Peyer's patch (tissue), 4 donors: ENCODE results near the gene SLC1A1. TPM values are rescaled to one million over a fixed set of nuclear protein-coding genes. Genes with fewer than 3 reads are reported as not detected.

ENCODE experiments used
- DNase-seq, 3 donors: peaks; one replicate each; pipeline ENCODE4 v3.0.0-alpha.2; 2017 to 2019
- H3K27ac ChIP-seq, 4 donors: fragments of 200-600 bp; sonication (generic); one replicate each; pipeline ENCODE4 v1.5.1; 2016 to 2019
- H3K27me3 ChIP-seq, 2 donors: fragments of 200-600 bp; sonication (generic); one replicate each; pipeline ENCODE4 v1.5.1; 2019
- H3K36me3 ChIP-seq, 3 donors: fragments of 200-600 bp; sonication (generic); one replicate each; pipeline ENCODE4 v1.5.1; 2016 to 2019
- H3K4me1 ChIP-seq, 4 donors: fragments of 200-600 bp; sonication (generic); one replicate each; pipeline ENCODE4 v1.5.1; 2016 to 2019
- H3K4me3 ChIP-seq, 4 donors: fragments of 200-600 bp; sonication (generic); 1 replicate in 3 of 4; 2 replicates in 1 of 4; pipeline ENCODE4 v1.5.1; 2016 to 2019; ENCODE audit warnings: mild to moderate bottlenecking in 1 of 4
- H3K9me3 ChIP-seq, 4 donors: fragments of 200-600 bp; sonication (generic); one replicate each; pipeline ENCODE4 v1.5.1; 2016 to 2019; ENCODE audit warnings: mild to moderate bottlenecking in 1 of 4
- POLR2A ChIP-seq, 2 donors: fragments of 450-650 bp; IDR thresholded peaks; one replicate each; pipeline ENCODE4 v1.5.1; 2017; ENCODE audit warnings: antibody characterized with exemption in 2 of 2, mild to moderate bottlenecking in 2 of 2, moderate library complexity in 2 of 2
- total RNA-seq, 4 donors: library from RNA; depleted of rRNA; stranded (reverse); fragments of >200 nt; gene quantifications; one replicate each; pipeline ENCODE4 v1.1.0, GENCODE V29; 2016
- TF ChIP-seq, protein P1 (sequence below), 6 experiments: fragments of 450-650 bp in 4 of 6; fragments of 200-600 bp in 2 of 6; sonication (generic) in 1 of 6; IDR thresholded peaks; one replicate each; pipeline ENCODE4 v1.5.1; 2017 to 2019; ENCODE audit warnings: antibody characterized with exemption in 6 of 6, mild to moderate bottlenecking in 3 of 6, moderate library complexity in 1 of 6

Gene SLC1A1
- total RNA-seq, 4 donors from 2014 or later: 5.0 to 357 (median 145) TPM

DNA sequence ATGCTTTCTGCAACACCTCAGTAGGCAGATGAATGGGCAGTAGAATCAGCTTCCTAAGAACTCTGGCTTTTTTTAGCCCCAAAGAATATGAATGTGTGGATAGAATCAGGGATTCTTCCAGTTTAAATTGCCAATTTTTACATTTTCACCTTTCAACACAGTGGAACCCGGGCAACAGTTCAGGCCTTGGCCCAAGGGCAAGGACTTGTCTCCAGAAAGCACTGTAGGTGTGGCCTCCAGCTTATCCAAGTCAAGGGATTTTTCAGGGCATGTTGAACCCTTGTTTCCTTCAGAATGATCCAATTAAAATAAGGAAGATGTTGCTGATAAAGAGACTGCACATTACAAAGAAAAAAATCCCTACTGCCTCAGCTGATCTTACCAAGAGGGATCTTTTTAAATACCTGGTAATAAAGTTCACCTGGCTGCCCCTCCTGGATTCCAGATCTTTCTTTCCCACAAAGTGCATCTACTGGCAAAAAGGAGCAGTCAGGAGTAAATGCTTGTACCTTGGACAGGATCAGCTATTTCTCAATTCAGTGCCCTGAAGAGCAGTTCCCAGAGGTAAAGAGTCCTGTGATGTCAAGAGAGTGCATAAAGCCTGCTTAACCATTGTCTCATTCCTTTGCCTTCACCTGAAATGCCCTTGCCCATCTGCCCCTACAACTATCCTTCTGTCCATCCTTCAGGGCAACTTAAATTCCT lies 91.7 kb downstream of the SLC1A1 start:
- H3K27me3 ChIP-seq: no peaks in the 10 kb centered on the region
- TF ChIP-seq, protein P1, sequence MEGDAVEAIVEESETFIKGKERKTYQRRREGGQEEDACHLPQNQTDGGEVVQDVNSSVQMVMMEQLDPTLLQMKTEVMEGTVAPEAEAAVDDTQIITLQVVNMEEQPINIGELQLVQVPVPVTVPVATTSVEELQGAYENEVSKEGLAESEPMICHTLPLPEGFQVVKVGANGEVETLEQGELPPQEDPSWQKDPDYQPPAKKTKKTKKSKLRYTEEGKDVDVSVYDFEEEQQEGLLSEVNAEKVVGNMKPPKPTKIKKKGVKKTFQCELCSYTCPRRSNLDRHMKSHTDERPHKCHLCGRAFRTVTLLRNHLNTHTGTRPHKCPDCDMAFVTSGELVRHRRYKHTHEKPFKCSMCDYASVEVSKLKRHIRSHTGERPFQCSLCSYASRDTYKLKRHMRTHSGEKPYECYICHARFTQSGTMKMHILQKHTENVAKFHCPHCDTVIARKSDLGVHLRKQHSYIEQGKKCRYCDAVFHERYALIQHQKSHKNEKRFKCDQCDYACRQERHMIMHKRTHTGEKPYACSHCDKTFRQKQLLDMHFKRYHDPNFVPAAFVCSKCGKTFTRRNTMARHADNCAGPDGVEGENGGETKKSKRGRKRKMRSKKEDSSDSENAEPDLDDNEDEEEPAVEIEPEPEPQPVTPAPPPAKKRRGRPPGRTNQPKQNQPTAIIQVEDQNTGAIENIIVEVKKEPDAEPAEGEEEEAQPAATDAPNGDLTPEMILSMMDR (IDR thresholded peaks at IDR 0.05): no peak
- TF ChIP-seq POLR2A (IDR thresholded peaks at IDR 0.05): no peak
- peaks cover 0 to 18% (median 0%) of the 10 kb centered on the region in 3 donors for H3K36me3 ChIP-seq
- H3K4me1 ChIP-seq: no peaks in the 10 kb centered on the region
- no peak overlapping the region for H3K4me3 ChIP-seq
- H3K27ac ChIP-seq: no peak overlapping the region
- H3K9me3 ChIP-seq: no peaks in the 10 kb centered on the region
- DNase-seq: no peak

DNA sequence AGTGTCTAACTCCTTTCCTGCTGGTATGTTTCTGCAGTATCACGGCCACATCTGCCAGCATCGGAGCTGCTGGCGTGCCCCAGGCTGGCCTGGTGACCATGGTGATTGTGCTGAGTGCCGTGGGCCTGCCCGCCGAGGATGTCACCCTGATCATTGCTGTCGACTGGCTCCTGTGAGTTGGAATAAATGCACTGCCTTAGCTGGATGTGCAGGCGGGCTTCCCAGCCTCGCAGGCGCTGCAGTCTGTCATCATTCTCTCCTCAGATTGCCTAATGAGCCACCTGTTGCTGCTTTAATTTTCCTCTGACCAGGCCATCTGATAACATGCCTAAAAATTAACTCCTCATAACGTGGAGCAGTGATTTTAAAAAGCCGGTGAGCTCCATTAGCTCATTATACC lies 92.7 kb downstream of the SLC1A1 start:
- H3K4me1 ChIP-seq: no peaks in the 10 kb centered on the region
- peaks cover 0 to 12% (median 0%) of the 10 kb centered on the region in 3 donors for H3K36me3 ChIP-seq
- DNase-seq: no peak
- TF ChIP-seq, protein P1 (IDR thresholded peaks at IDR 0.05): no peak
- no peak for TF ChIP-seq POLR2A (IDR thresholded peaks at IDR 0.05)
- H3K9me3 ChIP-seq: no peaks in the 10 kb centered on the region
- H3K27ac ChIP-seq: no peak overlapping the region
- H3K4me3 ChIP-seq: no peak overlapping the region
- no peaks in the 10 kb centered on the region for H3K27me3 ChIP-seq

DNA sequence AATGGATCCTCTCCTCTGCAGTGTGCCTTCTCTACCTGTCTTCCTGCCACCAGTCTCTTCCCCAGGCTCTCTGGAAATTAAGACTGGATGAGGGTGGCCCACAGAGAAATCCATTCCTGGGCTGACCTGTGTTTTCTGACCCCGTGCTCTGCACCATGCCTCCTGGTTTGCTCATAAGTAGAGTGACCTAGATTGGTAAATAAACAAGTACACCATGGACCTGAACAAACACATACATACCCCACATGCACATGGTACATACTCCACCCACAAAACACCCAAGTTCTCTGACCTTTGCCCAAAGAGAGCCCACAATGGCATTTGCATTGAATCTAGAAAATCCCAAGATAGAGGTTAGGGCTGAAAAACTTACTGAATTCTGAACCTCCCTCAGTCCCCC lies 94.4 kb downstream of the SLC1A1 start:
- Histone ChIP-seq H3K27ac (no peak overlapping the region), H3K4me1 (no peaks in the 10 kb centered on the region), H3K4me3 (no peak overlapping the region), H3K27me3 (no peaks in the 10 kb centered on the region), H3K36me3 (peaks cover 0 to 8% (median 0%) of the 10 kb centered on the region in 3 donors), H3K9me3 (no peaks in the 10 kb centered on the region)
- TF ChIP-seq POLR2A (IDR thresholded peaks at IDR 0.05): no peak
- TF ChIP-seq, protein P1 (IDR thresholded peaks at IDR 0.05): no peak
- no peak for DNase-seq

DNA sequence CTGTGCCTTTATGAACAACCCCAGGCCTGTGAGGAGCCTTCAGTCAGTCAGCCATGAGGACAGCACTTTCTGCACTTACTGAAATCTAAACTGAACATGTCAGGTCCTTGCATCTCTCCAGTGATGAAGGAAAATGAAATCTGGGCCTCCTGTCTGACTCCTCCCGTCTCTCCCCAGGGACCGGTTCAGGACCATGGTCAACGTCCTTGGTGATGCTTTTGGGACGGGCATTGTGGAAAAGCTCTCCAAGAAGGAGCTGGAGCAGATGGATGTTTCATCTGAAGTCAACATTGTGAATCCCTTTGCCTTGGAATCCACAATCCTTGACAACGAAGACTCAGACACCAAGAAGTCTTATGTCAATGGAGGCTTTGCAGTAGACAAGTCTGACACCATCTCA lies 94.9 kb downstream of the SLC1A1 start:
- Histone ChIP-seq H3K4me1 (no peaks in the 10 kb centered on the region), H3K36me3 (peaks cover 0 to 8% (median 0%) of the 10 kb centered on the region in 3 donors), H3K27ac (no peak overlapping the region), H3K9me3 (no peaks in the 10 kb centered on the region), H3K4me3 (no peak overlapping the region), H3K27me3 (no peaks in the 10 kb centered on the region)
- TF ChIP-seq, protein P1 (IDR thresholded peaks at IDR 0.05): no peak
- no peak for TF ChIP-seq POLR2A (IDR thresholded peaks at IDR 0.05)
- DNase-seq: no peak

DNA sequence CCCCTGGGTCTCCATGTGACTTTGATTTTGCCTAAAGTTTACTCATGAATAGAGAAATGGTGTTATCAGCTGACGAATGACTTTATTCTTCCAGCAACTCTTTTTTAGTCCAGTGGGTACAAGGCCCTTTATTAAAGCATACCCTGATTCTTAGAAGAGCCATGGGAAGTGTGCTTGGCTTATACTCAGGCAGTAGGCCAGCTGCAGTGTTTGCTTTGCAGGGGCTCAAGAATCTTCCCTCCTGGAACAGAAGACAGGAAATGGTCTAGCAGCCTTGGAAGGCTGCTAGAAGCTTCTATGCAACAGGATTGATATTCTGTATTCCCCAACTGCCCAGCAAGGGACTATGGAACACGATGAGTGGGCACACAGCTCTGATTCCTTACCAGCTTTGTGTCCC lies 98.5 kb downstream of the SLC1A1 start:
- Histone ChIP-seq H3K27me3 (no peaks in the 10 kb centered on the region), H3K4me1 (no peaks in the 10 kb centered on the region), H3K9me3 (no peaks in the 10 kb centered on the region), H3K36me3 (peaks cover 0 to 4% (median 0%) of the 10 kb centered on the region in 3 donors), H3K4me3 (no peak overlapping the region), H3K27ac (no peak overlapping the region)
- DNase-seq: no peak
- TF ChIP-seq POLR2A (IDR thresholded peaks at IDR 0.05): no peak
- TF ChIP-seq, protein P1 (IDR thresholded peaks at IDR 0.05): no peak
